ENCODE measurements around the gene ARHGEF4.

GRCh38 chr2:130986890-130987493, 150.3 kb downstream of the ARHGEF4 start:
- TF ChIP-seq FOXA1 (IDR thresholded peaks at IDR 0.05) (no peak), FOXK2 (IDR thresholded peaks at IDR 0.05) (no peak)

Measured in HEK293T (cell line).